A172 (cell line): ENCODE data around the gene RANBP17. TPM values are rescaled to one million over a fixed set of nuclear protein-coding genes. Genes with fewer than 3 reads are reported as not detected.
"Not testable (repeated sequence)": the region's sequence is repeated elsewhere in the genome, so short reads cannot be mapped to it uniquely, and the experiment has no call there.

ENCODE experiments used
- DNase-seq: peaks from one replicate; pipeline ENCODE4 v3.0.0-alpha.2; 2015; ENCODE audit warnings: low spot score
- total RNA-seq: library from RNA; depleted of rRNA; stranded (reverse); fragments of >200 nt; shearing (Covaris generic); gene quantifications from 2 replicates; pipeline ENCODE4 v1.2.3, GENCODE V29; 2014

The RANBP17 gene
- total RNA-seq, 1 experiment from 2014 or later, result not detected

GRCh38 chr5:170867825-170868224 is 6.0 kb downstream of the RANBP17 start:
- DNase-seq, result no peak

DNA sequence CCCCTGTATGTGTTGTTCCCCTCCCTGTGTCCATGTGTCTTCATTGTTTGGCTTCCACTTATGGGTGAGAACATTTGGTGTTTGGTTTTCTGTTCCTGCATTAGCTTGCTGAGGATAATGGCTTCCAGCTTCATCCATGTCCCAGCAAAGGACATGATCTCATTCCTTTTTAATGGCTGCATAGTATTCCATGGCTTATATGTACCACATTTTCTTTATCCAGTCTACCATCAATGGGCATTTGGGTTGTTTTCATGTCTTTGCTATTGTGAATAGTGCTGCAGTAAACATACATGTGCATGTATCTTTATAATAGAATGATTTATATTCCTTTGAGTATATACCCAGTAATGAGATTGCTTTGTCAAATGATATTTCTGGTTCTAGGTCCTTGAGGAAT is 8.6 kb downstream of the RANBP17 start:
- not testable (repeated sequence) for DNase-seq

- no peak for DNase-seq
Observed at GRCh38 chr5:170874017-170874416, 12.2 kb downstream of the RANBP17 start.

- DNase-seq, result no peak
Observed at GRCh38 chr5:170875811-170876210, 14.0 kb downstream of the RANBP17 start.

DNA sequence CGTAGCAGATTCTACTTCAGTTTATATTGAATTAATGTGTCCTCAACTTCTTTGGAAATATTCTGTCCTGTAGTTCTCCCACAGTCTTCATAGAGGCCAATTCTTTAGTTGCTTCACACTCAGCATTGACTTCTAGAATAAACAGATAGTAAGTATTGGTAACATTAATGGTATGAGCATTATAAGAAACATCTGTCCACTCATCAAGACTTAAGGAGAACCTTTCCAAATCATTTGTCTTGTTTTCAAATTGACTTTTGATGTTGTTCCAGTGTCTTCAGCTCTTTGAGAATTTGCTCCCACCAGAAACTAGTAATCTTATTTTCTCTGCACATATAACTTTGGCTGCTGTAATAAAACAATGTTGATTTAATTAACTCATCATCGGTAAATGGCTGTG is 18.3 kb downstream of the RANBP17 start:
- no peak for DNase-seq

- no peak for DNase-seq
Observed at GRCh38 chr5:170882345-170882744, 20.5 kb downstream of the RANBP17 start.

DNA sequence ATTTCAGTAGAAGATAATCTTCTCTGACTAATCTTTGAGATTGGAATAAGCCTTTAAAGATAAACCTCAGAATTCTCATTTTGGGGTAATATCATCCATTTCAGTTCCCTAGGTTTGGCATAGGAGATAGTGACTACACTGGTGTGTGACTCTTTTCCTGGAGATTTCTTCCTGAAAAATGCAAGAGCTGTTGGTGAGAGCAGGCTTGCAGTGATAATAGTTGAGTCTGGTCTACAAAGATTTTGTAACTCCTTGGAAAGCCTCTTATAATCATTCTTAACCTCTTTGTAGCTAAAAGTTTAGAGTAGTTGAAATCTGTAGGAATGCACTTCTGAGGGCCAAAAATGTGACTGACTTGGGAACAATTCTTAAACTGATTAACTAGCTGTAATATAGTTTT is 23.4 kb downstream of the RANBP17 start:
- no peak for DNase-seq

DNA sequence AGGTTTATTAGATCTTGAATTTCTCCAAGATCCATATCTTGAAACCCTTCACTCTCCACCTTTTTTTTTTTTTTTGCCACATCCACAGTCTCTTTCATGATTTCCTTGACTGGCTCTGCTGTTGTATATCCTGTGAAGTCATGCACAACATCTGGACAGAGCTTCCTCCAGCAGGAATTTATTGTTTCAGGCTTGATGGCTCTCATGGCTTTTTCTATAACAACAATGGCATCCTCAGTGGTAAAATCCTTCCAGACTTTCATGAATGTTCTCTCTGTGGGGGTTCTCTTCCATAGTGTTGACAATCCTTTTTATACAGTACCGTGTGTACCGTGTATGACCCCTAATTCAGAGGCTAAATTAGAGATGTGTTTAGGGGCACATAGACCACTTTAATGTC is 24.0 kb downstream of the RANBP17 start:
- DNase-seq, result no peak

- DNase-seq, result no peak
Observed at GRCh38 chr5:170886210-170886894, 24.5 kb downstream of the RANBP17 start.

DNA sequence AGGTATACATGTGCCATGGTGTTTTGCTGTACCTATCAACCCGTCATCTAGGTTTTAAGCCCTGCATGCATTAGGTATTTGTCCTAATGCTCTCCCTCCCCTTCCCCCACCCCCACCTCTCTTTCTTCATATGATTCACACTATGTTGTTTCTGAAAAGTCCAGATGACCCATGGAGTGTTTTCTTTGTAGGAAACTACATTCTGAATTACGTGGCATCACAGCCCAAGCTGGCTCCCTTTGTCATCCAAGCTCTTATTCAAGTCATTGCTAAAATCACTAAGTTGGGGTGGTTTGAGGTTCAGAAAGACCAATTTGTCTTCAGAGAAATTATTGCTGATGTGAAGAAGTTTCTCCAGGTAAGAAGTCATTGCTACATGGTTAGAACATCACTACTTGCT is 30.4 kb downstream of the RANBP17 start:
- no peak for DNase-seq

DNA sequence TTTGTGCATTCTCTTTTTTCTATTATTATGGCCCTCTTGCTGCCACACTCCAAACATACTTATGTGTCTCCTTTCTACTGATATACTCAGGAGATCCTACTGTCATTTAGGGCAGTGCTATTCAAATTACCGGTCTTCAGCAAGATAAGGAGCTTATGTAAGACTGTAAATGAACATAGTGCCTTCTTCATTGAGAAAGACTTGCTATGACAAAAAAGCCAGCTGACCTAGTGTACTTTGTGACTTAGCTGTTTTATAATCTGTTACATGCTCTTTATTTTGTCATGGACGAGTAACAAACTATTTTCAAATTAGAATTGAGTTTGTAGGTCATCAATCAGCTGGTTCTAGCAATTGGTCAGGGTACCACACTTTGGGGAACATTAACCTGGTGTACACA is 32.8 kb downstream of the RANBP17 start:
- DNase-seq, result no peak

GRCh38 chr5:170896779-170897178 is 35.0 kb downstream of the RANBP17 start:
- no peak for DNase-seq

- no peak for DNase-seq
Observed at GRCh38 chr5:170903075-170903474, 41.3 kb downstream of the RANBP17 start.

- DNase-seq, result peak; percentile 2
Observed at GRCh38 chr5:170907758-170908157, 45.9 kb downstream of the RANBP17 start.

DNA sequence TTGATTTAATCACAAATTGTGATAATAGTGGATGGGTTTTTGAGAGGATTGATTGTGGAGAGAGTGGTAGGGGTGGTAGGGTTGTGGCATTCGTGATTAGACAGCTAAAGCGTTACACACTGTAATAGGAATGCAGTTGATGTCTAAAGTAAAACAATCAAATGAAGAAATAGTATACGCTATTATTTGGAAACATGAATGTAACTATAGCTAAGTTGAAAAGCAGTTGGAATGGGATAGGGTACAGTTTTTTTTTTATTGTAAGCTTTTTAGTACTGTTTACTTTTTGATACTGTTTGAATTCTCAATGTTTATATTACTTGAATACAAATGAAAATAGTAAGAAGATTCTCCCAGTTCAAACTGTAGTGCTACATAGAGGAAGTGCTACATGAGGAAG is 51.8 kb downstream of the RANBP17 start:
- DNase-seq, result no peak

DNA sequence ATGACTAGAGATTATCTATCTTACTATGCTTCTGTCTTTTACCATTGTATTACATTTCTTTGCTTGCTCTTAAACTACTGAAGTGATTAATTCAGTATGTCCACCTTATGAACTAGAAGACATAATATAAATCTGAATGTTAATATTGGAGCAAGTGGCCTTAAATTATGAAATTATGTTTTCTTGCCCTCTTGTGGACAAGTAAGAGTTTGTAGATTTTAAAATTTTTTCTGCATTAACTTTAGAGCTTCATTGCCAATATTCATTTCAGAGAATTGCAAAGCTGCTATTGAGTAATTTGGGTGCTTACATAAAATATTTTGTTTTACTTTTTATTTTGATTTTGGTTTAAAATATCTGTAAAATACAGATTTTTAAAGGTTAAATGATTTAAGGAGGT is 55.3 kb downstream of the RANBP17 start:
- no peak for DNase-seq

- DNase-seq, result no peak
Observed at GRCh38 chr5:170920196-170920595, 58.4 kb downstream of the RANBP17 start.

- not testable (repeated sequence) for DNase-seq
Observed at GRCh38 chr5:170922331-170922730, 60.5 kb downstream of the RANBP17 start.

DNA sequence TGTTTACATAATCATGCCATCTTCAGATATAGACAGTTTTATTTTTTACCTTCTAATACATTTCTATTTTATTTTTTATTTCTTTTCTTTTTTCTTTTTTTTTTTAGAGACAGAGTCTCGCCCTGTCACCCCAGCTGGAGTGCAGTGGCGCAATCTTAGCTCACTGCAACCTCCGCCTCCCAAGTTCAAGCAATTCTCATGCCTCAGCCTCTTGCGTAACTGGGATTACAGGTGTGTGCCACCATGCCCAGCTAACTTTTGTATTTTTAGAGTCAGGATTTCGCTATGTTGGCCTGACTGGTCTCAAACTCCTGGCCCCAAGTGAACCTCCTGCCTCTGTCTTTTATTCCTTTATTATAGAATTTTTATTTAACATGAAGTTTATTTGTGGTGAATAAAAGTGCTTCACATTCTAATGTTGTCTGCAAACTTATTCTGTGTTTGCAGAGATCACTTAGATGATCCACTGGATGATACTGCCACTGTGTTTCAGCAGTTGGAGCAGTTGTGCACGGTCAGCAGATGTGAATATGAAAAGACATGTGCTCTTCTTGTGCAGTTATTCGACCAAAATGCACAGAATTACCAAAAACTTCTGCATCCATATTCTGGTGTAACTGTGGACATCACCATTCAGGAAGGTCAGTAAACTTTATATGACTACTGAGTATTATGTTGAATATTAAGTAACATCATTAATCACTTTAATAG is 62.2 kb downstream of the RANBP17 start:
- no peak for DNase-seq

DNA sequence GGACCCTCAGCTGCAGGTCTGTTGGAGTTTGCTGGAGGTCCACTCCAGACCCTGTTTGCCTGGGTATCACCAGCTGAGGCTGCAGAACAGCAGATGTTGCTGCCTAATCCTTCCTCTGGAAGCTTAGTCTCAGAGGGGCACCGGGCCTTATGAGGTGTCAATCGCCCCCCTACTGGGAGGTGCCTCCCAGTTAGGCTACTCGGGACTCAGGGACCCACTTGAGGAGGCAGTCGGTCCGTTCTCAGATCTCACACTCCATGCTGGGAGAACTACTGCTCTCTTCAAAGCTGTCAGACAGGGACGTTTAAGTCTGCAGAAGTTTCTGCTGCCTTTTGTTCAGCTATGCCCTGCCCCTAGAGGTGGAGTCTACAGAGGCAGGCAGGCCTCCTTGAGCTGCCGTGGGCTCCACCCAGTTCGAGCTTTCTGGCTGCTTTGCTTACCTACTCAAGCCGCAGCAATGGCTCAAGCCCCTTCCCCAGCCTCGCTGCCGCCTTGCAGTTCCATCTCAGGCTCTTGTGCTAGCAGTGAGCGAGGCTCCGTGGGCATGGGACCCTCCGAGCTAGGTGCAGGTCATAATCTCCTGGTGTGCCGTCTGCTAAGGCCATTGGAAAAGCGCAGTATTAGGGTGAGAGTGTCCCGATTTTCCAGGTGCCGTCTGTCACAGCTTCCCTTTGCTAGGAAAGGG is 73.9 kb downstream of the RANBP17 start:
- DNase-seq, result not testable (repeated sequence)

- no peak for DNase-seq
Observed at GRCh38 chr5:170937072-170937471, 75.3 kb downstream of the RANBP17 start.

DNA sequence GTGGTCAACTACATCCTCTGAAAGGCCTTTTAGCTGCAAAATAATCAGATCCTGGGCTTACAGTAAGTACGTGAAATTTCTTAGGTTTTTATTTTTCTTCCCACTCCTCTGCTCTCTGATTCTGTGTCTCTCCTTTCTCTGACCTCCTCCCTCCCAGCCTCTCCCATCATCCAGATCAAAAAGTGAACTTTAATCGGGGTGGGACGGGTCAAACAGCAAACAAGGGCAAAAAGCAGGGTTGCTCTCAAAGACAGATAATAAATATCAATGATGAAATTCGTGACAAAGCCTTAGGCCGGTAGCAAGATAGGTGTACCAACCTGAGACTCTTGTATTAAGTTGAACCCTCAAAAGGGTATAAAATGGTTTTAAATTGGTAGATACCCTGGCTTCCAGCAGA is 76.1 kb downstream of the RANBP17 start:
- DNase-seq, result no peak

GRCh38 chr5:170939178-170939577 is 77.4 kb downstream of the RANBP17 start:
- no peak for DNase-seq
